ENCODE results near the gene ANTKMT.

DNA sequence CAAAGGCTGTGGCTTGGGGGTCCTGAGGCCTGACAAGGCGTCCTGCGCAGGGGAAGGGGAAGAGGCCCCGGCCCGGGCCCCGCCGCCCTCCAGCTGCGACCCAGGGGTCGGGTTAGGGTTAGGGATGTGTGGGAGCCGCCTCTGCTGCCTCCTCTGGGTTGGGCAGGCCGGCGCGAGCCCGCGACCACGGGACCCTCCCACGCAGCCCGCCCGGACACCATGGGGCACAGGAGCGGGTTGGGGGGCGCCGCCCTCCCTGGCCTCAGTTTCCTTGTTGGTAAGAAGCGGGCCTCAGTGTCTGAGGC, 19.5 kb downstream of the ANTKMT start:
- TF ChIP-seq, protein P1, sequence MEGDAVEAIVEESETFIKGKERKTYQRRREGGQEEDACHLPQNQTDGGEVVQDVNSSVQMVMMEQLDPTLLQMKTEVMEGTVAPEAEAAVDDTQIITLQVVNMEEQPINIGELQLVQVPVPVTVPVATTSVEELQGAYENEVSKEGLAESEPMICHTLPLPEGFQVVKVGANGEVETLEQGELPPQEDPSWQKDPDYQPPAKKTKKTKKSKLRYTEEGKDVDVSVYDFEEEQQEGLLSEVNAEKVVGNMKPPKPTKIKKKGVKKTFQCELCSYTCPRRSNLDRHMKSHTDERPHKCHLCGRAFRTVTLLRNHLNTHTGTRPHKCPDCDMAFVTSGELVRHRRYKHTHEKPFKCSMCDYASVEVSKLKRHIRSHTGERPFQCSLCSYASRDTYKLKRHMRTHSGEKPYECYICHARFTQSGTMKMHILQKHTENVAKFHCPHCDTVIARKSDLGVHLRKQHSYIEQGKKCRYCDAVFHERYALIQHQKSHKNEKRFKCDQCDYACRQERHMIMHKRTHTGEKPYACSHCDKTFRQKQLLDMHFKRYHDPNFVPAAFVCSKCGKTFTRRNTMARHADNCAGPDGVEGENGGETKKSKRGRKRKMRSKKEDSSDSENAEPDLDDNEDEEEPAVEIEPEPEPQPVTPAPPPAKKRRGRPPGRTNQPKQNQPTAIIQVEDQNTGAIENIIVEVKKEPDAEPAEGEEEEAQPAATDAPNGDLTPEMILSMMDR (conservative IDR thresholded peaks at IDR 0.05 in 1 of 2, IDR thresholded peaks at IDR 0.05 in 1 of 2; ENCODE audit: low read depth in 1 of 2, low read length in 2 of 2): no peak
- no peak for TF ChIP-seq EZH2 (IDR thresholded peaks at IDR 0.05; ENCODE audit: low read length, missing control alignments)

Data from fibroblast of lung (primary cell).